AG04450 (cell line): ENCODE measurements around the gene COG8. TPM values are rescaled to one million over a fixed set of nuclear protein-coding genes. Genes with fewer than 3 reads are reported as not detected.

ENCODE experiments used
- CTCF ChIA-PET: fragments of 300-600, 350-600 bp; formaldehyde crosslinking; extraction: SDS; loops from one replicate; lab custom pipeline; 2022; ENCODE audit warnings: antibody characterized with exemption, inconsistent platforms; lab: Charles Lee
- POLR2A ChIA-PET: fragments of 350-600 bp; formaldehyde crosslinking; extraction: SDS; loops from one replicate; lab custom pipeline; 2021; ENCODE audit warnings: antibody characterized with exemption, inconsistent platforms; lab: Yijun Ruan, JAX
- DNase-seq: peaks from one replicate; pipeline ENCODE4 v3.0.0-alpha.2; 2011; ENCODE audit warnings: low read depth, low spot score
- H3K27ac ChIP-seq: one replicate; pipeline ENCODE4 v1.5.1; 2012; ENCODE audit warnings: low read depth, low read length, control low read depth
- H3K27me3 ChIP-seq: one replicate; pipeline ENCODE4 v1.6.0; 2012; ENCODE audit warnings: low read length; ENCODE audit not compliant: control insufficient read depth, insufficient read depth
- H3K4me3 ChIP-seq: 2 replicates; pipeline ENCODE4 v1.5.1; 2011; ENCODE audit warnings: mild to moderate bottlenecking, low read depth, low read length, control low read depth
- H3K9me3 ChIP-seq: 2 replicates; pipeline ENCODE4 v1.5.1; 2012; ENCODE audit warnings: low read length; ENCODE audit not compliant: control insufficient read depth, insufficient read depth
- polyA plus RNA-seq: library from polyadenylated mRNA; depleted of rRNA; stranded (reverse); fragments of >200 nt; gene quantifications from 2 replicates; pipeline ENCODE4 v1.2.3, GENCODE V29; 2011
- TF ChIP-seq, protein P1 (sequence below): IDR thresholded peaks from 2 replicates; pipeline ENCODE4 v1.5.1; 2011; ENCODE audit warnings: low read depth, low read length, control low read depth, inconsistent platforms

The COG8 gene
- polyA plus RNA-seq, 1 experiment, result 22.6 TPM

DNA sequence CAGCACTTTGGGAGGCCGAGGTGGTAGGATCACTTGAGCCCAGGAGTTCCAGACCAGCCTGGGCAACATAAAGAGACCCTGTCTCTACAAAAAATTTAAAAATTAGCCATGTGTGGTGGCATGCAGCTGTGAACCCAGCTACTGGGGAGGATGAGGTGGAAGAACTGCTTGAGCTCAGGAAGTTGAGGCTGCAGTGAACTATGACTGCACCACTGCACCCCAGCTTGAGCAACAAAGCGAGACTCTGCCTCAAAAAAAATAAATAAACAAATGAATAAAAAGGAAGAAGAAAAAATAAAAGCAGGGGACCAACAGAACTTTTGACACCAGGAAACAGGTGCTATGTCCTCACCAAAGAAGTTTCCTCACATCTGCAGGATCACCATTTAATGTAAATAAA lies 32.2 kb upstream of the COG8 start:
- Histone ChIP-seq H3K9me3 (no peaks in the 10 kb centered on the region), H3K4me3 (no peak overlapping the region), H3K27me3 (no peaks in the 10 kb centered on the region), H3K27ac (no peak overlapping the region)
- TF ChIP-seq, protein P1, sequence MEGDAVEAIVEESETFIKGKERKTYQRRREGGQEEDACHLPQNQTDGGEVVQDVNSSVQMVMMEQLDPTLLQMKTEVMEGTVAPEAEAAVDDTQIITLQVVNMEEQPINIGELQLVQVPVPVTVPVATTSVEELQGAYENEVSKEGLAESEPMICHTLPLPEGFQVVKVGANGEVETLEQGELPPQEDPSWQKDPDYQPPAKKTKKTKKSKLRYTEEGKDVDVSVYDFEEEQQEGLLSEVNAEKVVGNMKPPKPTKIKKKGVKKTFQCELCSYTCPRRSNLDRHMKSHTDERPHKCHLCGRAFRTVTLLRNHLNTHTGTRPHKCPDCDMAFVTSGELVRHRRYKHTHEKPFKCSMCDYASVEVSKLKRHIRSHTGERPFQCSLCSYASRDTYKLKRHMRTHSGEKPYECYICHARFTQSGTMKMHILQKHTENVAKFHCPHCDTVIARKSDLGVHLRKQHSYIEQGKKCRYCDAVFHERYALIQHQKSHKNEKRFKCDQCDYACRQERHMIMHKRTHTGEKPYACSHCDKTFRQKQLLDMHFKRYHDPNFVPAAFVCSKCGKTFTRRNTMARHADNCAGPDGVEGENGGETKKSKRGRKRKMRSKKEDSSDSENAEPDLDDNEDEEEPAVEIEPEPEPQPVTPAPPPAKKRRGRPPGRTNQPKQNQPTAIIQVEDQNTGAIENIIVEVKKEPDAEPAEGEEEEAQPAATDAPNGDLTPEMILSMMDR, result no peak
- DNase-seq, result no peak
- POLR2A ChIA-PET, result no interaction called here
- CTCF ChIA-PET, result interaction anchor here (0.7 kb wide), 1 partner anchor 1944 kb away, joined by 6 read pairs; no protein-coding TSS in a partner anchor

DNA sequence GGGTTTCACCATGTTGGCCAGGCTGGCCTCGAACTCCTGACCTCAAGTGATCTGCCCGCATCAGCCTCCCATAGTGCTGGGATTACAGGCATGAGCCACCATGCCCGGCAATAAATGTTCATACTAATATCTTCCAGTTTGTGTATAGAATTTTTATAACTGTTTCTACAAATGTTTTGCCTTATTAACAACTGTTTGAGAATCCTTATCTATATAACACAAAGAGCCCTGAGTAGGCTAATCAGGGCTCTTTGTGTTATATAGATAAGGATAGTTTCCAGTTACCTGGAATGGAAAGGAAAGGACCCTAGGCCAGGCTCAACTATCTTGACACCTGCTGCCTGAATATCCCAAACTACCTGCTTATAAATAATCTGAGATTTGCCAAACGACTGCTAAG lies 29.5 kb upstream of the COG8 start:
- TF ChIP-seq, protein P1, result no peak
- DNase-seq, result no peak
- CTCF ChIA-PET, result interaction anchor here (0.6 kb wide), 1 partner anchor 91 kb away, joined by 4 read pairs; no protein-coding TSS in a partner anchor
- Histone ChIP-seq H3K9me3 (no peaks in the 10 kb centered on the region), H3K27ac (no peak overlapping the region), H3K27me3 (no peaks in the 10 kb centered on the region), H3K4me3 (no peak overlapping the region)
- POLR2A ChIA-PET, result no interaction called here

DNA sequence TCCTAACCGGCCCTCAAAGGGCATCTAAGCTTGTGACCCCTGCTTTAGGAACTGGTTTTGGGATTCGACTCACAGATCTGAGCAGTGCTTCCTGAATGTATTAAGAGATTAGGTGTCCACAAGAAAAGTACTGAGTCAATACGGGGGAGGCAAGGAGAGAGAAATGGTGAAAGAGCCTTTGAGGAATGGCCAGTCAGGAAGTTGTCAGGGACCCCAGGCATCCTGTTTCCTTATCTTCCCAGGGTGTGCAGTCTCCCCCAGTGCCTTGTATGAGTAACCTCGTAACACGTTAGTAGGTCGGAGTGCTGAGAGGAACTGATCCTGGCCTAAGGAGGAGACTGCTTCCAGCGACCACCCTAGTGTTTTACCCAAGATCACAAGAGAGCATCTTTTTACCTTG lies 28.6 kb upstream of the COG8 start:
- H3K27ac ChIP-seq, result peak overlapping the region; percentile 22
- ChIA-PET CTCF (no interaction called here), POLR2A (no interaction called here)
- no peak overlapping the region for H3K4me3 ChIP-seq
- DNase-seq, result no peak
- no peaks in the 10 kb centered on the region for H3K9me3 ChIP-seq
- TF ChIP-seq, protein P1, result no peak
- no peaks in the 10 kb centered on the region for H3K27me3 ChIP-seq

DNA sequence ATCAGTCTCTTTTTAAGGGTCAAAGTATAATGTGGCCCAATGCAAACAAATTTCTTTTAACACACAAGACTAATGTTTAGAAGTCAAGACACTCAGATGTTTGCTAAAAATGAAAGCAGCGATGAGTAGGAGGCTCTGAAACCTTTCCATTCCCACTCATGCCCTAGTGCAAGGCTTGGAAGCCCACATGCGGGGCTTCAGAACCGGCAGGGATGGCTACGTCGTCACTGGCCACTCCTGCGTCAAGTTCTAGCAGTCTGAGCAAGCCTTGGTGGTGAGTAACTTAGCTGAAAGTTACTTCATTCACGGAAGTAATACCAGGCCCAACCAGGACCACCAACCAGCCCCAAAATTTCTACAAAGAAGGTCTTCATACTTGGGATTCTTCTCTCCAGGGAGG lies 27.1 kb upstream of the COG8 start:
- no peaks in the 10 kb centered on the region for H3K27me3 ChIP-seq
- no peaks in the 10 kb centered on the region for H3K9me3 ChIP-seq
- ChIA-PET CTCF (no interaction called here), POLR2A (interaction anchor here (0.6 kb wide), 1 partner anchor 10 kb away, joined by 3 read pairs; no protein-coding TSS in a partner anchor)
- no peak overlapping the region for H3K4me3 ChIP-seq
- DNase-seq, result no peak
- peak overlapping the region; percentile 39 for H3K27ac ChIP-seq
- TF ChIP-seq, protein P1, result no peak

- TF ChIP-seq, protein P1, result no peak
- ChIA-PET POLR2A (interaction anchor here (0.6 kb wide), 1 partner anchor 11 kb away, joined by 3 read pairs; no protein-coding TSS in a partner anchor), CTCF (no interaction called here)
- H3K9me3 ChIP-seq, result no peaks in the 10 kb centered on the region
- no peak overlapping the region for H3K4me3 ChIP-seq
- no peak overlapping the region for H3K27ac ChIP-seq
- DNase-seq, result no peak
- no peaks in the 10 kb centered on the region for H3K27me3 ChIP-seq
These were observed 26.5 kb upstream of the COG8 start for GRCh38 chr16:69365901-69366300.
